ENCODE data around the gene APOBEC3F.

DNA sequence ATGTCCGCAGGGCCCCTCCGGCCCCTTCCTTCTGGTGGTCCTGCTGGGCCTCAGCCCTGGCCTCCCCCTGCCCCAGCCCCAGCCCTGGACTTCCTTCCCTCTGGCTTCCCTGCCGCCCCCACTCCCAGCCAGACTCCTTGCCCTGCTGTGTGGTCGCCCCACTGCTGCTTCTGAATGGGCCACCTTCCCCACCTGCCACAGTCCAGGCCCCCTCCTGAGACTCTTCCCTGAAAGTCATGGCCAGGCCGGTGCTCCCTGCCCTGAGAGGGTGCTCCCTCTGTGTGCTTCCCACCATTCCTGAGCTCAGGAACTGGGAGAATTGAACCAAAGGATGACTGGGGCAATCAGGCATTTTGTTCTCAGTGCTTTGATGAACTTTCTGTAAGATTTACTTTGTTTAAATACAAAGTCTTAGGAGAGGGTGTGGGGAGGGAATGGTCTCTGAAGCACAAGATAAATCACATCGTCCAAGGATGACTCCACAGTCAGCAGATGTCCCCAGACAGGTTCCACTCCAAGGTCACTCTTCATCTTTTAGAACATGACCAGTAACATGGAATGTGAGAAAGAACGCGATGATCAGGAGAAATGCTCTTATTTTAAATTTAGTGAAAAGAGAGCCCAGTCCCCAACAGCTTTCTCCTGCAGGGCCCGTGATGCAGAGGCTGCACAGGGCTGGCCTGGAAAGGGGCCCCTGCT is 19.0 kb upstream of the APOBEC3F start:
- TF ChIP-seq, protein P1, sequence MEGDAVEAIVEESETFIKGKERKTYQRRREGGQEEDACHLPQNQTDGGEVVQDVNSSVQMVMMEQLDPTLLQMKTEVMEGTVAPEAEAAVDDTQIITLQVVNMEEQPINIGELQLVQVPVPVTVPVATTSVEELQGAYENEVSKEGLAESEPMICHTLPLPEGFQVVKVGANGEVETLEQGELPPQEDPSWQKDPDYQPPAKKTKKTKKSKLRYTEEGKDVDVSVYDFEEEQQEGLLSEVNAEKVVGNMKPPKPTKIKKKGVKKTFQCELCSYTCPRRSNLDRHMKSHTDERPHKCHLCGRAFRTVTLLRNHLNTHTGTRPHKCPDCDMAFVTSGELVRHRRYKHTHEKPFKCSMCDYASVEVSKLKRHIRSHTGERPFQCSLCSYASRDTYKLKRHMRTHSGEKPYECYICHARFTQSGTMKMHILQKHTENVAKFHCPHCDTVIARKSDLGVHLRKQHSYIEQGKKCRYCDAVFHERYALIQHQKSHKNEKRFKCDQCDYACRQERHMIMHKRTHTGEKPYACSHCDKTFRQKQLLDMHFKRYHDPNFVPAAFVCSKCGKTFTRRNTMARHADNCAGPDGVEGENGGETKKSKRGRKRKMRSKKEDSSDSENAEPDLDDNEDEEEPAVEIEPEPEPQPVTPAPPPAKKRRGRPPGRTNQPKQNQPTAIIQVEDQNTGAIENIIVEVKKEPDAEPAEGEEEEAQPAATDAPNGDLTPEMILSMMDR (IDR thresholded peaks at IDR 0.05; ENCODE audit: borderline replicate concordance, extremely low read depth, low read length, poor library complexity, severe bottlenecking), result no peak
- TF ChIP-seq EZH2 (IDR thresholded peaks at IDR 0.05; ENCODE audit: borderline replicate concordance, low read depth, low read length, severe bottlenecking), result no peak
